Activated CD4-positive, CD25-positive, alpha-beta regulatory T cell (primary cell): Measurements from ENCODE around the gene IGFBP1.
"Not testable (repeated sequence)": the region's sequence is repeated elsewhere in the genome, so short reads cannot be mapped to it uniquely, and the experiment has no call there.

Experiments
- DNase-seq, 4 experiments: peaks; one replicate each; lab custom pipeline; 2025; lab: John Stamatoyannopoulos, UW

The IGFBP1 gene

DNA sequence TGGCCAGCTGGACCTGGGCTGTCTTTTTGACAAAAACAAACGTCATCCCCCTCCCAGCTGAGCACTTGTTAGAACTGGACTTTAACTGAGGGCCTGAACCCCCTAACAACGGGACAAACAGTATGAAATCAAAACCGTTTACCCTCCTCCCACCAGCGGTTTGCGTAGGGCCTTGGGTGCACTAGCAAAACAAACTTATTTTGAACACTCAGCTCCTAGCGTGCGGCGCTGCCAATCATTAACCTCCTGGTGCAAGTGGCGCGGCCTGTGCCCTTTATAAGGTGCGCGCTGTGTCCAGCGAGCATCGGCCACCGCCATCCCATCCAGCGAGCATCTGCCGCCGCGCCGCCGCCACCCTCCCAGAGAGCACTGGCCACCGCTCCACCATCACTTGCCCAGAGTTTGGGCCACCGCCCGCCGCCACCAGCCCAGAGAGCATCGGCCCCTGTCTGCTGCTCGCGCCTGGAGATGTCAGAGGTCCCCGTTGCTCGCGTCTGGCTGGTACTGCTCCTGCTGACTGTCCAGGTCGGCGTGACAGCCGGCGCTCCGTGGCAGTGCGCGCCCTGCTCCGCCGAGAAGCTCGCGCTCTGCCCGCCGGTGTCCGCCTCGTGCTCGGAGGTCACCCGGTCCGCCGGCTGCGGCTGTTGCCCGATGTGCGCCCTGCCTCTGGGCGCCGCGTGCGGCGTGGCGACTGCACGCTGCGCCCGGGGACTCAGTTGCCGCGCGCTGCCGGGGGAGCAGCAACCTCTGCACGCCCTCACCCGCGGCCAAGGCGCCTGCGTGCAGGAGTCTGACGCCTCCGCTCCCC, at the start of gene IGFBP1:
IGFBP1 (plus strand) TSS at position 304 of the 808 bp plus-strand sequence; CDS start at position 469, 165 bp downstream.
- no peak for DNase-seq

DNA sequence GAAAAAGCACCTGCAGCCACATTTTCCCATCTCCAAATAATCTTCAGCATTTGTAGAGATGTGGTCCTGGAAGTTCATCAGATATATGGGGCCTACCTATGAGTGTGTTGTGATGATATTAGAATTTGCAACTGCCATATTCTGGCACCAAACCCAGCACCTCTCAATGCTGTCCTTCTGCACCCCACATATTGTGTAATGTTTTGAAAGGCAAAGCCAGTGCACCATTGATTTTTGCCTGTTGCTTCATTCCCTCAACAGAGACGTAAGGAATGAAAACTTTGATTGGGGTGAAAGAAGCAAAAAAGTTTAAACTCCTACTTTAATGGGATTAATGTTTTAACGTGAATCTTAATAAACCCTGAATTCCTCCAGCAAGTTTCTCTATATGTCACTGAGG, 49.4 kb upstream of the IGFBP1 start:
- not testable (repeated sequence) for DNase-seq

DNA sequence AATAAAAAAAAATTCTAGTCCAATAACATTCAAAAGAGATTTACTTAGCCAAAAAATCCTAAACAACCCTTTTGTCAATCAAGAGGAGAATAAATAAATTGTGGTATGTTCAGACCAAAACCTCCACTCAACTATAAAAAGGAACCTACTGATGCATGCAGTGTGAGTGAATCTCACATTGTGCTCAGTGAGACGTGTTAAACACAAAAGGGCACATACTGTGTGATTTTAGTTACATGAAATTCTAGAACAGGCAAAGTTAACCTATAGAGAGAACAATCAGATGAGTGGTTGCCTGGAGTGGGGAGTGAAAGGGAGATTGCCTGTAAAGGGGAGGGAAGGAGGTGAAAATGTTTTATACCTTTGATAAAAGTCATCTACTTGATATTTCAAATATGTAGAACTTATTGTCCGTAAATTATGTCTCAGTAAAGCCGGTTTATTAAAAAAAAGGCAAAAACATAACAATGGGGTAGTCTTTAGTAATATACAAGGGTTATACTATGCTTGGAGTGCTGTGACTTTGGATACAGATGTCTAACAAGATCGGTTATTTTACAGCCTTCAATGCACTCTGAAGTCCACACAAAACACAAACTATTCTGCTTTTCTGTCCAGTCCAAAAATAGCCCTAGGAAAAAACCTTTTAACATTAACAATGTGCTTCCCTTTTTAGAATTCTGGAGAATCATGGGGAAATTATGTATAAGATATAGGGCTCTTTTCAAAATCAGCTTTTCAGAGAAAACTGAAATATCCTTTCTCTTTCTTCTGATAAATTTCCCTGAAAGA, 46.2 kb upstream of the IGFBP1 start:
- not testable (repeated sequence) for DNase-seq

DNA sequence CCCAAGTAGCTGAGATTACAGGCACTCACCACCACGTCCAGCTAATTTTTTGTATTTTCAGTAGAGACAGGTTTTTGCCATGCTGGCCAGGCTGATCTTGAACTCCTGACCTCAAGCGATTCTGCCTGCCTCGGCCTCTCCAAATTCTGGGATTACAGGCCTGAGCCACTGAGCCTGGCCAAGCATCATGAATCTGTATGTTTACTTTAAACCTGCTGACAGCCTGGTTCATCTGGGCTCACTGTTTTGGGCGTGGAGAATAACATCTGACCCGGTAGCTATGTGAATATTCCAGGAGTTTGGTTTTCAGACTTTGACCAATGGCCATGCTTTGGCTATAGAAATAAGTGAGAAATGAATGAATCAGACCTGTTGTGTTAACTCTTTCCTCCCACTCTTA, 41.8 kb upstream of the IGFBP1 start:
- DNase-seq: not testable (repeated sequence)

DNA sequence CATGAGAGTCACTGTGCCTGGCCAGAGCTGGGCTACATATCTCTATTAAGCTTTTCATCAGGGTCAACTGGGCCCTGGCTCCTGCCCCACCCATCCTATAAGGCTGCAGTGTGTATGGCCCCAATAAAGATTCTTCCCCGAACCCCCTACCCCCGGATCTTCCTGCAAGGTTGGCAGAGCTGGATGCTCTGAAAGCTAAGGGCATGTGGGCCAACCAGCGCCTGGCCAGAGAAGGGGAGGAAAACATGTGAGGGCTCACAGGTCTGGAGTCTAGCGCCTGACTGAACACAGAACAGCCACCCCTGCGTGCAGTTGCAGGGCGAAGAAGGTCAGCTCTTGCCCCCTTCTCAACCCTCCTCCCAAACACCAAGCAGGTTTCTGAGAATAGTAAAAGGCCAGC, 39.6 kb upstream of the IGFBP1 start:
- DNase-seq: not testable (repeated sequence)

DNA sequence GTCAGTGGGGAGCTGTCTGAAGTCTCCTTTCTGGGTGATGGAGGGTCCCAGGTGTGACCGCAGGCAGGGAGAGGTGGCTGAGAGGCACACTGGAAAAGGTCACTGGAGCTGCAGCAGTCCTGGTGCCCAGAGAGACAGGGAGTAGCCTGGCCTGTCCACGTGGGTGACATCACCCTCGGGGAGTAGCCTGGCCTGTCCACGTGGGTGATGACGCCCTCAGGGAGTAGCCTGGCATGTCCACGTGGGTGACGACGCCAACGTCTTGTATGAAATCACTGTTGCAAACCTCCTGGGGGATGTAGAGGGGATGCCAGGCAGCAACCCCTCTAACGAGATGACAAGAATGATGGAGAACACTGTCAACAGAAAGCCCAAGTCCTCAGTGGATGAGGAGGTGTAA, 35.3 kb upstream of the IGFBP1 start:
- DNase-seq: not testable (repeated sequence)

DNA sequence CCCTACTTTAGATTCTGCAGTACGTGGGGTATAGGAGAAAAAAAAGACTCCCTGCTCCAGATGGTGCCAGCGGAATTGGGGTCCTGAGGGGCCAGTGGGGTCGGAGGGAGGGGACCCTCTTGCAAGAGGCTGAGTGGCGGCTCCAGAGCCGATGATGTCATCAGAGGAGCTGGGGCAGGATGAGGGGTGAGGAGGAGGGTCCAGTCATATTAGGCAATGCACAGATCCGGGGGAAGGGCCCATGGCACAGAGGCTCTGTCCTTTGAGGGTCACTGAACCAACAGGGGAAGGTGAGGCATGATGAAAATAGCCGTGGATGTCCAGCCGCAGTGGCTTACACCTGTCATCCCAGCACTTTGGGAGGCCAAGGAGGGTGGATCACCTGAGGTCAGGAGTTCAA, 34.8 kb upstream of the IGFBP1 start:
- DNase-seq: not testable (repeated sequence)

DNA sequence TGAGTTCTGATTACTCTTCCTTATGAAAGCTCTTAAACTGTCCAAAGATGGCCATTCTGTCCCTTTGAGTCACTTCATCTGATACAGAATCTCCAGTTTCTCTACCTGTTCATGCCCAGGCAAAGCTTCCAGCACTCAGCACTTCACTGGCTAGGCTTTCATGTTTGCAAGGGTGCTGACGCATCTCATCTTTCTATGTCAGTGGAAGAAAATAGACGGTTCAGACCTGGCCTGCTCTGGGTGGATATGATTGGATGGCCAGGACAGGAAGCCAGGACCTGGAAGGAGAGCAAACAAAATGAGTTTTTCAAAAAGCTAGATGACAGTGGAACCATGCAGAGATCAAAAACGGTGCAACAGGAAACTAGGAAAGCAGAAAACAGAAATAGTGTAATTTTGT, 32.6 kb upstream of the IGFBP1 start:
- DNase-seq: not testable (repeated sequence)

DNA sequence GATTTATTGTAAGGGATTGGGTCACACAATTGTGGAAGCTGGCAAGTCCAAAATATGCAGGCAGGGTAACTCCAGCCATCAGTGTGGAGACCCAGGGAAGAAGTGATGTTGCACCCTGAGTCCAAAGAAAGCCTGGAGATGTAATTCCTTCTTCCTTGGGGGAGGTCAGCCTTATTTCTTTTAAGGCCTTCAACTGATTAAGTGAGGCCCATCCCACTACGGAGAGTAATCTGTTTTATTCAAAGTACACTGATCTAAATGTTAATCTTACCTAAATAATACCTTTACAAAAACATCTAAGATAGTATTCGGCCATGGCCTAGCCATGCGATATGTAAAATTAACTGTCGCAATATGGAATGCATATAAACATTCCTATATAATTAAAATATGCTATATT, 31.4 kb upstream of the IGFBP1 start:
- not testable (repeated sequence) for DNase-seq

DNA sequence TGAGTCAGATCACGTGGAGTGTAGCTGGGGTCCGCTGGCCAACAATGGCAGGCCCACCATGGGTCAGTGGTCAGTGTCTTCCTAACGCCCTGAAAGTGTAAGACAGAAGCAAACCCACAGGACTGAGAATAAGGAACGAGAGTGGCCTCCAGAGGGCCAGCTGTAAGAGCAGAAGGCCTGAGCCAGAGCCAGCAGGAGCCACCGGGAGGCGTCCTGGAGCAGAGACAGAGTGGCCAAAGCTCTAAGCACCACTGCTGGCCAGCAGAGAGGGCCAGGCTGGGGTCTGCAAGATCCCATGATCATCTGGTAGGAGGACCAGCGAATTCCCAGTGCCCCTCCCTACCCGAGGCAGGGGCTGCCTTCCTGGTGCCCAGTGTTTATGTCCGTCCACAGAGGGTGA, 24.6 kb upstream of the IGFBP1 start:
- no peak for DNase-seq

DNA sequence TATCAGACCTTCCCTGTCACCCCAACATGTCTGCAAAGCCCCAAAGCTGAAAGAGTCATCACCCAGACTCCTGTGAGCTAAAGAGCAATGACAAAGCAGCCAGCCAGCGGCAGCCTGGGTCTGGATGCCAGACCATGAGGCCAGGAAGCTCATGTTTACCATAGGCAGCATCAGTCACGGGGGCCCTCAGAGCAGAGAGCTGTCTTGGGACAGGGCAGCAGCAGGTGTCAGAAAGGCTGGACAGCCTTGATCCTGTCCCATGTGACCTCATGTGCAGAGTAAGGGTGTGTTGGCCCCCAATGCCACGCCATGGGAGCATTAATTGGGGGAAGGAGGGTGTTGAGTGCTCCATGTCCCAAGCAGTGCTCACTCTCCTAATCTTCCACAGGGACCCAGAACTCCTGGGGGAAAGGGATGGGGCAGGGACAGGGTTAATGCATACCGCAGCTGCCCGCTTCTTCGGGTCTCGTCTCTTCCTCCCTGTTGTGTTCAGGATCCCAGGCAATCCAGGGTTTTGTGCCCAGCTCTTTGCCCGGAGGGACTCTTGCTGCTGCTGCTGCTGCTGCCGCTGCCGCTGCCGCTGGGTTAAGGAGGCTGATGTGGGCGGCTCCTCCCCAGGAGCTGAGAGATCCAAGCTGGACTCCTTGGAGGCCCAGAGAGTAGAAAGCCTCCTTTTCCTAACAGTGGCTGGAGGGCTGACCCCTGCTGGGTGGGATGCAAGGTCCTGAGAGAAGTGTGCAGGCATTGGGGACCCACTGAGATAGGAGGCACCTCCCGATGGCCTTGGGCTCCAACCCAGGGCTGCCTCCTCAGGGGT, 22.5 kb upstream of the IGFBP1 start:
- DNase-seq: no peak

DNA sequence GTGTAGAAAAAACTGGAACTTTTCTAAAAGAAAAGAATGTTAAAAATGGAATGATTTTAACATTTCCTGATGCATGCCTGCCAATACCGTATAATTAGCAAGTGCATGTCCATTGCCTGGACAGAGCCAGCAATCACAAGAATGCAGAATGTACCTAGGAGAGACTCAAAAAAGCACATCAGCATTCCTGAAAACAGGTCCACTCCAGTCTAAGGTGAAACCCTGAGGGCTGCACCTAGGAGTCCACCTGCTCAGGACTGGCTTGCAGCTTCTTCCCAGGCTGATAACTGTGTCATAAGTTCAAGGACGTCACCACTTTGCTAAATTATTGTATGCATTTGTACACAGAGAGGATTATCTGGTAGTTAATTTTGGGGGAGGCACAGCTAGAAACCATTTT, 20.8 kb upstream of the IGFBP1 start:
- DNase-seq: no peak

DNA sequence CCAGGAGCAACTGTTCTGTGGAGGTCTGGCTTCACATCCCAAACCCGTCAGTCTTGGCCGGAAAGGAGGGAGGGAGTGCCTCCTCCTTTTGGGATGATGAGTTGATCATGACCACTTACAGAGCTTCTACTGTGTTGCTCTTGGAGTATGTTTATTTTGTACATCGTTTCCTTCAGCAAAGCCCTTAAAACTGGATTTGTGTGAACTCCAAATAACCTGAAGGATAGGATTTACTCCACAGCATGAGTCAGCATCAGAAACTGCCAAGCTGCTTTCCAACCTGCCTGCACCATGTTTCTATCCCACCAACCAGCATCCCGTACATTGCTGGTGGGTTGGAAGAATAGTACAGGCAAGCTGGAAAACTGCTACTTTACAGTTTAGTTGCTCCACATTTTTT, 18.9 kb upstream of the IGFBP1 start:
- DNase-seq: no peak

DNA sequence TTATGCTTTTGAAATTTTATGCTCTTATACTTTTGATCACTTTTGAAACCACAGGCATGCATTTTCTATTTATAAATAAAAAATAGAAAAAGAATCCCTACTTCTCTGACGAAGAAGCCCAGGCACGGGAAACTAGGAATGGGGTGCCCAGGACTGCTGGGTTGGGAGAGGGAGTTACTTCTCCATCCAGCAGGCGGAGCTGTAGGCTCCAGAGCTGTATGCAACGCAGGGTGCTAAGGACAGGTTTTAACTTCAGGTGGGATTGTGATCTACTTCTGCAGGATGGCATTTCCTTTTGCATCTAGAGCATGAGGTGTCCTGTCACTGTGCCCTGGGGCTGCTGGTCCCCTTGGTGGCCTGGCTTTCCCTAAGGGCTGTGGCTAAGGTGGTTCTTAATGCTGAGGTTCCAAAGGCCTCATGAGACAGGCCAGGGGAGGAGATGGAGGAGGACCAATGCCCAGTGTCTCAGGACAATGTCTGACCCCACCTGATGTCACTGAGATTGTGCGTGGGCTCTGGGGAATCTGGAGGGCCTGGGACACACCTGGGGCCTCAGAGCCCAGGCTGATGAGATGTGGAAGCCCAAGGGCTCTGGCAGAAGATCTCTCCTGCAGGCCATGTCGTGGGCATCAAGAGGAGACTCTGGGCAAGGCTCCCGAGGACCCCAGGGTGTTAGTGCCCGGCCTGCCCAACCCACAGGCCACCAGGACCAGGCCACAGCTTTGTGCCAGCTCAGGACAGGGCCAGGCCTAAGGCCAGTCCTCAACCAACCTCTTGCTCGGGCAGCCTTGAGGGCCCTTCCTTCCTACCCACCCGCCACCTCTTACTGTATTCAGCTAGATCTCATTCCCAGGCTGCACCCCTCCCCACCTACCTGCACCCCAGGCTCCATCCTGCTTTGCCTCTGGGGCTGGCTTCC, 15.9 kb upstream of the IGFBP1 start:
- no peak for DNase-seq

DNA sequence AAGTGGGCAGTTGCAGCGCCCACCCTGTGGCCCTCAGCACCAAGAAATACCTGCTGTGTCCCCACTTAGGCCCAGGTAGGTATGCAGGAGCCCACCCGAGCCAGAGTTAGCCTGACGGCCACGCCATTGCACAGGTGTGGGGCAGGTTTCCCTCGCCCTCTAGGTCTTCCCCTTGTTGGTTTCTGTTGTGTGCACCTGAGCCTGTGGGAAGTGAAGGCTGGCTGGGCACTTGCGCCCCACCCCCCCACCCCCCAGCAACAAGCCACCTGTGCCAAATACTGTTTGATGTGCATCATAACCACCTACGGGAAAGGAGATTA, 15.3 kb upstream of the IGFBP1 start, which contains the start of gene CCDC201:
CCDC201 (minus strand) TSS at position 48 of the 320 bp plus-strand sequence. CDS start 75 bp downstream, outside the sequence.
- no peak for DNase-seq

DNA sequence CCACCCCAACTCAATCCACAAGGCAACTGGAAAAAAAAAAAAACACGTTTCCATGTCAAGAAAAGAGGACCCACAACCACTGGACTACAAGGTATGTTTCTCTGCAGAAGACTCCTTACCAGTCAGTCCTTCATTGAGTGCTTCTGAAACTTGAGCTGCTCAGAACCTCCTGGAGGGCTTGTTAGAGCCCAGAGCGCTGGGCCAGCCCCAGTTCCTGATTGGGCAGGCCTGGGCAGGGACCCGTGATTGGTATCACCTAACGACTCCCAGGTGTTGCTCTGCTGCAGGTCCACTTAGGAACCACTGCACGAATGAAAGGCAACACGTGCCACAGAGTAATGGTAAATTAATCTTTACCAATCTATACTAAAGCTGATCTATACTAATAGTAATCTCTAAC, 14.9 kb upstream of the IGFBP1 start:
- no peak for DNase-seq

DNA sequence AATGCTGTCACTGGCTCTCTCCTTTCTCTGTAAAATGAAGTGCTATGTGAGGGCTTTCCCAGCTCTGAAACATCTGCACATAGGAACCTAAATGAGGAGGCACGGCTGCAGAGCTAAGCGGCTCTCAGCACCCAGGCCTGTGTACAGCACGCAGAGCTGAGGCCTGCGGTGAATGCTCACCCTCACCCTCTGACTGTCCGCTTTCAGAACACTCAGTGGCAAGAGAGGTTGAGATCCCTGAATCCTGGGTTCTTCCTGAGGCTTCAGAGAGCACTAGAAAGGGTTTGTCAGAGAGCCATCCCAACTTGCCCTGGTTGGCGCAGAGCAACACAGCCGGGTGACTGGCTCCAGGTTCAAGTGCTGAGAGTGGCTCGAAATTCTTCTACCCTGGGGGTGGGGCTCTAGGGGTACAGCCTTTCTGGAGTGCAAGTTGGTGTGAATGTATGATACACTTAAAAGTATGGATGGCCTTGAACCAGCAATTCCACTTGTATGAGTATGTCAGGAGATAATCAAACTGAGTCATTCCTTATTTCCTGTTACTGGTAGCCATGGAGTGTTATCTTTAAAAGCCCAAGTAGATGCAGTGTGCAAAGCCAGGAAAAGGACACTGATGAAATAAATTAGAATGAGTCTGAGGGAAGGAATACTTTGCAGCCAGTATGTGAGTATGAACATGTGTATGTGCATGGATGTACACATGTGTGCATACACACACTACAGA, 13.7 kb upstream of the IGFBP1 start:
- DNase-seq: no peak

DNA sequence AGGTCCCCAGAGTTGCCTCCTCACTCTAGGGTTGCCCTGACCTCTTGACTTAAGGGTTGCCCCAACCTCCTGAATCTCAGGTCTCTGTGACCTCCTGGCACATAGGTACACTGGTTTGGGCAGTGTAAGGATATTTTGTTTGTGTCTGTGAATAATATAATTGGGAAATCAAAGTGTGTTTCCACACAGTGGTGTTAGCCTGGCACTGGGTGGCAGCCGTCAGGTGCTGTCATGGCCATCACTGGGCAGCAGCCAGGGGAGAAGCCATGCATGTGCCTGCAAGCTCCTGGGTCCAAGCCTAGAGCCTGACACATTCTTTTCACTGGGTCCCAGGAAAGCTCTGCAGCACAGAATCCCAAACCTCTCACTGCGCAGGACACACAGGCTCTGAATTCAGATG, 11.8 kb upstream of the IGFBP1 start:
- no peak for DNase-seq

DNA sequence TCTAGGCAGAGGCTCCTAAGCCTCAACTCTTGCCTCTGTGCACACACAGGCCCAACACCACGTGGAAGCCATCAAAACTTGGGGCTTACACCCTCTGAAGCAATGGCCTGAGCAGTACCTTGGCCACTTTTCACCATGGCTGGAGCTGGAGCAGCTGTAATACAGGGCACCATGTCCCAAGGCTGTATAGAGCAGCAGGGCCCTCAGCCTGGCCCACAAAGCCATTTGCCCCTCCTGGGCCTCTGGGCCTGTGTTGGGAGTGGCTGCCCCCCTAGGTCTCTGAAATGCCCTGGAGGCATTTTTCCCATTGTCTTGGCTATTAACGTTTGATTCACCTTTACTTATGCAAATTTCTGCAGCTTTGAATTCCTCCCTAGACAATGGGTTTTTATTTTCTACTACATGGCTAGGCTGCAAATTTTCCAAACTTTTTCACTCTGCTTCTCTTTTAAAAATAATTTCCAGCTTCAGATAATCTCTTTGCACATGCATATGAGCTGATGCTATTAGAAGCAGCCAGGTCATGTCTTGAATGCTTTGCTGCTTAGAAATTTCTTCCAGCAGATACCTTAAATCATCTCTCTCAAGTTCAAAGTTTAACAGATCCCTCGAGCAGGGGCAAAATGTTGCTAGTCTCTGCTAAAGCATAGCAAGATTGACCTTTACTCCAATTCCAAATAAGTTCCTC, 9.7 kb upstream of the IGFBP1 start:
- no peak for DNase-seq

DNA sequence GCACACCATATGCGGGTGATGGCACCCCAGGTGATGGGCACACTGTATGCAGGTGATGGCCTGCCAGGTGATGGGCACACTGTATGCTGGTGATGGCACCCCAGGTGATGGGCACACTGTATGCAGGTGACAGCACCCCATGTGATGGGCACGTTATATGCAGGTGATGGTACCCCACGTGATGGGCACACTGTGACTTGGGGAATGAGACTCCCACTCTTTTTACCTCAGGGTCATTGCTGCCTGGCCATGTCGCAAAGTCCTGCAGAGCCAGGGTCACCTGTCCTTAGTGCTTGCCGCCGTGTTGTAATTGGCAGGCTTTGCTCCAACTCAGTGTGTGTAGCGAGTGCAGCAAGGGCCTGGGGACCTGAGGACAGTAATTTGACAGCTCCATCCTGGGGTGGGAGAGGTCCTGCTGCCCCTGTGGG, 7.8 kb upstream of the IGFBP1 start:
- no peak for DNase-seq
